ENCODE data around the gene FREY1. TPM values are rescaled to one million over a fixed set of nuclear protein-coding genes. Genes with fewer than 3 reads are reported as not detected.

The FREY1 gene
- total and polyA plus RNA-seq, 2 of the 13 experiments (the other 11 are each of a cell fraction or from before 2014, with no cell fraction given): 0.44 to 0.73 TPM

- TF ChIP-seq ZNF652 (CRISPR knock-in tag; IDR thresholded peaks at IDR 0.05; ENCODE audit: borderline replicate concordance, low read depth) (no peak), ZNF564 (CRISPR knock-in tag; IDR thresholded peaks at IDR 0.05) (peak; percentile 68; the same call in 1 of the 2 replicates), ZEB1 (IDR thresholded peaks at IDR 0.05; ENCODE audit: insufficient replicate concordance, low read depth) (no peak), ZNF639 (CRISPR knock-in tag; conservative IDR thresholded peaks at IDR 0.05) (0 out of 2 replicates have a peak, but pooled peaks have one; percentile 21), ZNF776 (CRISPR knock-in tag; IDR thresholded peaks at IDR 0.05) (0 out of 2 replicates have a peak, but pooled peaks have one; percentile 53), ZNF709 (CRISPR knock-in tag; IDR thresholded peaks at IDR 0.05) (0 out of 2 replicates have a peak, but pooled peaks have one; percentile 6), ZNF75D (CRISPR knock-in tag; IDR thresholded peaks at IDR 0.05; ENCODE audit: borderline replicate concordance) (no peak), PRDM15 (CRISPR knock-in tag; IDR thresholded peaks at IDR 0.05) (no peak), MAFF (IDR thresholded peaks at IDR 0.05; ENCODE audit: low read depth, low read length) (no peak), ZBTB8A (CRISPR knock-in tag; IDR thresholded peaks at IDR 0.05; ENCODE audit: borderline replicate concordance, low read depth) (no peak), TSC22D2 (CRISPR knock-in tag; IDR thresholded peaks at IDR 0.05; ENCODE audit: borderline replicate concordance) (no peak), TCF12 (IDR thresholded peaks at IDR 0.05) (no peak), TCF12 (CRISPR knock-in tag; IDR thresholded peaks at IDR 0.05) (no peak), NR1H2 (CRISPR knock-in tag; IDR thresholded peaks at IDR 0.05; ENCODE audit: borderline replicate concordance, low read depth) (no peak), NR2F6 (IDR thresholded peaks at IDR 0.05) (no peak), NR2F6 (CRISPR knock-in tag; IDR thresholded peaks at IDR 0.05) (no peak), HOXA9 (CRISPR knock-in tag; IDR thresholded peaks at IDR 0.05; ENCODE audit: borderline replicate concordance) (no peak), LRRFIP1 (CRISPR knock-in tag; conservative IDR thresholded peaks at IDR 0.05) (no peak)
Observed at GRCh38 chr11:45922425-45923082, 15.5 kb upstream of the FREY1 start, which contains the start of gene LARGE2 (continued).
